SK-N-MC (cell line): ENCODE data around the gene WDFY1.

Experiments
- EZH2 ChIP-seq: fragments of 200-600 bp; sonication (generic); IDR thresholded peaks from one replicate; pipeline ENCODE4 v1.6.1; 2017; ENCODE audit warnings: antibody characterized with exemption
- FOXP2 ChIP-seq: optimal IDR thresholded peaks from 2 replicates; pipeline ENCODE3; 2011; ENCODE audit warnings: mild to moderate bottlenecking, moderate library complexity; ENCODE audit not compliant: insufficient read depth; ENCODE audit errors: extremely low read length, control extremely low read depth
- POLR2AphosphoS5 ChIP-seq: IDR thresholded peaks from 2 replicates; pipeline ENCODE4 v1.6.1; 2012; ENCODE audit warnings: mild to moderate bottlenecking, low read depth, low read length, borderline replicate concordance

- TF ChIP-seq POLR2AphosphoS5 (no peak), EZH2 (no peak), FOXP2 (no peak)
Measured at GRCh38 chr2:223925106-223925505, 20.0 kb downstream of the WDFY1 start.
